Measurements from ENCODE around the gene NFATC1. TPM values are rescaled to one million over a fixed set of nuclear protein-coding genes. Genes with fewer than 3 reads are reported as not detected.

NFATC1 gene
- total and polyA plus RNA-seq, 2 donors from 2014 or later = 4.3 to 17.2 TPM

DNA sequence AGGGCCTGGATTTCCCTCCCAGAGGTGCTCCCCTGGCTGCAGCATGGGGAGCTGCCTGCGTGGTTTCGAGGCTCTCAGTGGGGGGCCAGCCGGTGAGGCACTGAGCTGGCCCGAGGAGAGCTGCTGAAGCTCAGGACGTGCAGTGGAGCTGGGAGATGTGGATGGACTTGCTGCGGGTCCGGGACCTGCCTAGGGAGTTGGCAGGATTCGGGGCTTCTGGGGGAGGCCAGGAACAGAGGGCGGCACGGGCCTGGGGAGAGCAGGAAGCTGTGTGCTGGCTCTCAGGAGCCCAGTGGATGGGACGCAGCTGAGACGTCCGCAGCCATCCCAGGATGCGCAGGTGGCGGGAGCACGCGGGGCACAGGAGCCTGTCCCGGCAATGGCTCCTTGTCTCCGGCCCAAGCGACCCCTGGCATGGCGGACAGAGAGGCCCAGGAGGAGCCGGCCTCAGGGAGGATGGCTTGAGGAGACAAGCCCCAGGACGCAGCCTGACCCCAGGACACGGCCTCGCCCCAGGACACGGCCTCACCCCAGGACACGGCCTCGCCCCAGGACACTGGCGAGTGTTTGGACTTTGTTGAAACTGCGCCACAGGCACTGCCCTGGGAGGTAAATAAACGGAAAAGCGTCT lies 116.1 kb downstream of the NFATC1 start:
- TF ChIP-seq, protein P1, sequence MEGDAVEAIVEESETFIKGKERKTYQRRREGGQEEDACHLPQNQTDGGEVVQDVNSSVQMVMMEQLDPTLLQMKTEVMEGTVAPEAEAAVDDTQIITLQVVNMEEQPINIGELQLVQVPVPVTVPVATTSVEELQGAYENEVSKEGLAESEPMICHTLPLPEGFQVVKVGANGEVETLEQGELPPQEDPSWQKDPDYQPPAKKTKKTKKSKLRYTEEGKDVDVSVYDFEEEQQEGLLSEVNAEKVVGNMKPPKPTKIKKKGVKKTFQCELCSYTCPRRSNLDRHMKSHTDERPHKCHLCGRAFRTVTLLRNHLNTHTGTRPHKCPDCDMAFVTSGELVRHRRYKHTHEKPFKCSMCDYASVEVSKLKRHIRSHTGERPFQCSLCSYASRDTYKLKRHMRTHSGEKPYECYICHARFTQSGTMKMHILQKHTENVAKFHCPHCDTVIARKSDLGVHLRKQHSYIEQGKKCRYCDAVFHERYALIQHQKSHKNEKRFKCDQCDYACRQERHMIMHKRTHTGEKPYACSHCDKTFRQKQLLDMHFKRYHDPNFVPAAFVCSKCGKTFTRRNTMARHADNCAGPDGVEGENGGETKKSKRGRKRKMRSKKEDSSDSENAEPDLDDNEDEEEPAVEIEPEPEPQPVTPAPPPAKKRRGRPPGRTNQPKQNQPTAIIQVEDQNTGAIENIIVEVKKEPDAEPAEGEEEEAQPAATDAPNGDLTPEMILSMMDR (IDR thresholded peaks at IDR 0.05; ENCODE audit: borderline replicate concordance, extremely low read depth, insufficient read depth) = no peak

DNA sequence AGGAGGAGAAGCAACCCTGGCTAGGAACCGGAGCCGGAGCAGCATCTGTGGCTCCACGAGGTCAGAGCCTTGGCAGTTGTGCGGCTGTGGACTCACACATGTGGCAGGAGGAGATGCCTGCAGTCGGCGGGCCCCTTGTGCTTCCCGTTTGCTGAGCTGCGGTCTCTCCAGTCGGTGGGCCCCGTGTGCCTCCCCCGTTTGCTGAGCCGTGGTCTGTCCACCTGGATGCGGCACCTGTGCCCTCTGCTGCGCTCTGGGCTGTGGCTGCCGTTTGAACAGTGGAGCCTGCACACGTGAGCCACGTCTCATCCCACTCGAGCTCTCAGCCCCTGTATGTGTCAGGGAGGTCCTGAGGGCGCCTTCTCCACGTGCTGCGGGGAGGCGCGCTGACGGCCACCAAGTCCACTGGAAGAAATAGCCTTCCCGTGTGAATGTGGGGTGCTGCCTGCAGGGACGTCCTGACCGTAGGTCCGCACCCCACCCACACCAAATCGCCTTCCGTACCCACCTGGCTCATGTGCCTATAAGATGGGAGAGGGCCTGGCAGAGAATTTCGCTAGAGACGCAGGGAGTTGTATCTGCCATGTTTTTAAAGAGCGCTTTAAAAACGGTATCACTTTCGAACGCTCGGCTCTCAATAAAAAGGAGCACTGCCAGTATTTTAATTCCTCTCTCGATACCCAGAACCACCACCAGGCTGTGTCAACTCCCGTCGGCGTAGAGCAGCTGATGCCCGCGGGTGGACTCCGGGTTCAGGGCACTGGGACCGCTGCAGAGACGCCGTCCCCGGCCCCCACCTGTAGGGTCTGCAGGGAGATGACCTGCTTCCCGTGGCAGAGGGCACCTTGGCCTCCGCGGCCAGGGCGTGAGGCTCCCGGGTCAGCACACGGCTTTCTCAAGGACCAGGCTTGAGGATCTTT lies 117.0 kb downstream of the NFATC1 start:
- TF ChIP-seq, protein P1 (IDR thresholded peaks at IDR 0.05; ENCODE audit: borderline replicate concordance, extremely low read depth, insufficient read depth) = no peak
- Histone ChIP-seq H3K27ac (ENCODE audit: low read depth in 2 of 2, low read length in 2 of 2) (no peak overlapping the region), H3K9ac (ENCODE audit: low read length in 3 of 3) (no peak overlapping the region), H3K4me3 (ENCODE audit: low read length in 3 of 3) (no peak overlapping the region), H3K27me3 (ENCODE audit: control insufficient read depth, insufficient read depth, low read length) (no peaks in the 10 kb centered on the region), H3K4me1 (ENCODE audit: control insufficient read depth in 2 of 3, insufficient read depth in 2 of 3, low read depth in 1 of 3, low read length in 3 of 3) (peaks cover 0 to 9% (median 4%) of the 10 kb centered on the region in 3 donors), H3K36me3 (ENCODE audit: control insufficient read depth in 2 of 3, insufficient read depth in 3 of 3, low read length in 3 of 3) (no peaks in the 10 kb centered on the region), H3K9me3 (ENCODE audit: control insufficient read depth in 2 of 3, insufficient read depth in 1 of 3, low read length in 3 of 3) (no peaks in the 10 kb centered on the region)
- intact Hi-C loops (cut with DNase I) = no loop called here
- FAIRE-seq (no peak), DNase-seq (peak in 3 of 5 donors; percentile 8 to 73 (median 38))

More for the DNA sequence above, 116.1 kb downstream of the NFATC1 start:
- no peak overlapping the region for H3K9ac ChIP-seq (ENCODE audit: low read length in 3 of 3)
- H3K27ac ChIP-seq (ENCODE audit: low read depth in 2 of 2, low read length in 2 of 2) = no peak overlapping the region
- H3K4me3 ChIP-seq (ENCODE audit: low read length in 3 of 3) = no peak overlapping the region
- no peaks in the 10 kb centered on the region for H3K36me3 ChIP-seq (ENCODE audit: control insufficient read depth in 2 of 3, insufficient read depth in 3 of 3, low read length in 3 of 3)
- H3K9me3 ChIP-seq (ENCODE audit: control insufficient read depth in 2 of 3, insufficient read depth in 1 of 3, low read length in 3 of 3) = no peaks in the 10 kb centered on the region
- peak in 3 of 5 donors; percentile 6 to 70 (median 34) for DNase-seq
- FAIRE-seq = no peak
- no peaks in the 10 kb centered on the region for H3K27me3 ChIP-seq (ENCODE audit: control insufficient read depth, insufficient read depth, low read length)
- peaks cover 0 to 18% (median 4%) of the 10 kb centered on the region in 3 donors for H3K4me1 ChIP-seq (ENCODE audit: control insufficient read depth in 2 of 3, insufficient read depth in 2 of 3, low read depth in 1 of 3, low read length in 3 of 3)
- intact Hi-C loops (cut with DNase I) = no loop called here

DNA sequence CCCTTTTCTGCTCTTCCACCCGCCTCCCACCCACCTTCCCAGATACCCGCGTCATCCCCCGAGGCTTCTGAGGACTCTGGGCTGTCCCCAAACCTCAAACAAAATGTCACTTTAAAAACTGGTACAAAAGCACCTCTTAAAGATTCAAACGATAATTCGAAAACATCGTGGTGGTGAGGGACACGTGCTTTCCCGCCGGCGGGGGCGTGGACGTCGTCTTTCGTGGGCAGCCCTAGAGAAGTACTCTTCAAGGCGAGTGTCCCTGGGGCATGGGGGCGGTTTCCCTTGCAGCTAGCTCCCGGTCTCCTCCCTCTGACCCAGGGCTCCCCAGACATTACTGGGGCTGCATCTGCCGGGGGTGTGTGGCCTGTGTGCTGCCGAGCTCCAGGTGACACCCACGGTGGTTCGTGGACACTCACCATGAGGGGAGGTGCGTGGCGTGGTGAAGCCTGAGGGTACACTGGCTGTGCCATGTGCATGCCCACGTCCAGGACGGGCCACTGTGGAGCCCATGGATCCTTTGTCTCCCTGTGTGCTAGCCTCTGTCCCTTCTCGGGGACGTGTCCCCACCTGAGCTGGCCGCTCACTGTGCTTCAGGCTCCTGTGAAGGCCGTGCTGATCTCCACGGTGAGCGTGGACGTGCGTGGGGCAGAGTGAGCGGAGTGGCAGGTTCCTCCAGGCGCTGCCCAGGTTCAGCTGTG lies 117.8 kb downstream of the NFATC1 start:
- H3K9me3 ChIP-seq (ENCODE audit: control insufficient read depth in 2 of 3, insufficient read depth in 1 of 3, low read length in 3 of 3) = no peaks in the 10 kb centered on the region
- peak in 3 of 5 donors; percentile 7 to 64 (median 28) for DNase-seq
- no peak overlapping the region for H3K4me3 ChIP-seq (ENCODE audit: low read length in 3 of 3)
- TF ChIP-seq, protein P1 (IDR thresholded peaks at IDR 0.05; ENCODE audit: borderline replicate concordance, extremely low read depth, insufficient read depth) = no peak
- H3K36me3 ChIP-seq (ENCODE audit: control insufficient read depth in 2 of 3, insufficient read depth in 3 of 3, low read length in 3 of 3) = no peaks in the 10 kb centered on the region
- no peak overlapping the region for H3K27ac ChIP-seq (ENCODE audit: low read depth in 2 of 2, low read length in 2 of 2)
- no peaks in the 10 kb centered on the region for H3K27me3 ChIP-seq (ENCODE audit: control insufficient read depth, insufficient read depth, low read length)
- intact Hi-C loops (cut with DNase I) = no loop called here
- peaks cover 0 to 2% (median under 1%) of the 10 kb centered on the region in 3 donors for H3K4me1 ChIP-seq (ENCODE audit: control insufficient read depth in 2 of 3, insufficient read depth in 2 of 3, low read depth in 1 of 3, low read length in 3 of 3)
- FAIRE-seq = no peak
- H3K9ac ChIP-seq (ENCODE audit: low read length in 3 of 3) = no peak overlapping the region

Data from kidney (tissue), 14 donors.